ENCODE measurements around the gene PRKCSH. TPM values are rescaled to one million over a fixed set of nuclear protein-coding genes. Genes with fewer than 3 reads are reported as not detected.

Gene PRKCSH
- total and polyA plus RNA-seq, 7 experiments from 2014 or later: 30.6 to 332 (median 279) TPM

DNA sequence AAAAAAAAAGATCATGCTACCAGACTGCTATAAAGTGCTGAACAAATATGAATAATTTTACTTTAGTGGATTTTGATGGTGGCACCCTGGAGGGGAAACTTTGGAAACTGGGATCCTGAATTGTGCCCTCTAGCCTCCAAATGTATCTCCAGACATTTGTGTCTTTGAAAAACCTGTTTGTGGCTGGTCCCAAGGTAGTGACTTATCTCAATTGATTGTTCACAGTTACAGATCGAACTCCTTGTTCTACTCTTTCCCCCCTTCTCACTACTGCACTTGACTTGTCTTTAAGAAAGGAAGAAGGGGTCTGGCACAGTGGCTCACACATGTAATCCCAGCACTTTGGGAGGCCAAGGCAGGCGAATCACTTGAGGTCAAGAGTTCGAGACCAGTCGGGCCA is 26.8 kb upstream of the PRKCSH start:
- Mint-ChIP-seq H3K4me3 (no peak overlapping the region), H3K9me3 (no peaks in the 10 kb centered on the region)
- ATAC-seq: no peak

DNA sequence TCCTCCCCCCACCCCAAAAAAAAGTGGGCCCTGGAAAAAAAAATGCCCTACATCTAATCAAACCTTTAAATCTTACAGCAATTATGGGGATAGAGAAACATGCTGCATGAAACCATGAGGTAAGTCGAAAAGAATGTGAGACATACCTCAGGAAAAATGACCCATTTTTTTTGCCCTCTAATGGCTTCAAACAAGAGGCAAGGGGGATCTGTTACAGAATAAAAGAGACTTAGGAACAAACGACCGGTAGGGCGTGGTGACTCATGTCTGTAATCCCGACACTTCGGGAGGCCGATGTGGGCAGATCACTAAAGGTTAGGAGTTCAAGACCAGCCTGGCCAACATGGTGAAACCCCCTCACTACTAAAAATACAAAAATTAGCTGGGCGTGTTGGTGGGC is 24.8 kb upstream of the PRKCSH start:
- H3K4me3 ChIP-seq (ENCODE audit: low read length): no peak overlapping the region
- CTCF ChIA-PET: no interaction called here
- POLR2A ChIA-PET: no interaction called here
- intact Hi-C loops (cut with micrococcal nuclease): no loop called here
- Mint-ChIP-seq H3K4me1 (peaks cover 0 to 5% (median 0%) of the 10 kb centered on the region in 7 donors), H3K4me3 (no peak overlapping the region), H3K27ac (no peak overlapping the region), H3K27me3 (peaks cover 4 to 23% (median 11%) of the 10 kb centered on the region in 5 donors), H3K36me3 (no peaks in the 10 kb centered on the region), H3K9me3 (peaks cover 0 to 2% (median 0%) of the 10 kb centered on the region in 11 donors)
- H3K27me3 ChIP-seq (ENCODE audit: control insufficient read depth in 2 of 2, insufficient read depth in 2 of 2, low read length in 2 of 2): no peaks in the 10 kb centered on the region
- no peaks in the 10 kb centered on the region for H3K36me3 ChIP-seq (ENCODE audit: control insufficient read depth in 2 of 3, insufficient read depth in 3 of 3, low read length in 3 of 3)
- ATAC-seq (no peak), DNase-seq (no peak)
- H3K4me1 ChIP-seq (ENCODE audit: control insufficient read depth in 2 of 2, insufficient read depth in 2 of 2, low read length in 2 of 2): no peaks in the 10 kb centered on the region
- H3K27ac ChIP-seq (ENCODE audit: low read depth, low read length): no peak overlapping the region
- H3K9me3 ChIP-seq (ENCODE audit: control insufficient read depth in 2 of 3, low read length in 3 of 3): no peaks in the 10 kb centered on the region

More for the DNA sequence above, 26.8 kb upstream of the PRKCSH start:
- Histone ChIP-seq H3K36me3 (ENCODE audit: control insufficient read depth in 2 of 3, insufficient read depth in 3 of 3, low read length in 3 of 3) (no peaks in the 10 kb centered on the region), H3K9me3 (ENCODE audit: control insufficient read depth in 2 of 3, low read length in 3 of 3) (no peaks in the 10 kb centered on the region), H3K27ac (ENCODE audit: low read depth, low read length) (no peak overlapping the region), H3K4me3 (ENCODE audit: low read length) (no peak overlapping the region), H3K27me3 (ENCODE audit: control insufficient read depth in 2 of 2, insufficient read depth in 2 of 2, low read length in 2 of 2) (no peaks in the 10 kb centered on the region), H3K4me1 (ENCODE audit: control insufficient read depth in 2 of 2, insufficient read depth in 2 of 2, low read length in 2 of 2) (no peaks in the 10 kb centered on the region)
- ChIA-PET POLR2A (no interaction called here), CTCF (no interaction called here)
- H3K36me3 Mint-ChIP-seq: no peaks in the 10 kb centered on the region
- H3K27me3 Mint-ChIP-seq: peaks cover 4 to 23% (median 11%) of the 10 kb centered on the region in 5 donors
- no peak for DNase-seq
- no peak overlapping the region for H3K27ac Mint-ChIP-seq
- H3K4me1 Mint-ChIP-seq: peaks cover 0 to 5% (median 0%) of the 10 kb centered on the region in 7 donors
- intact Hi-C loops (cut with micrococcal nuclease): no loop called here

DNA sequence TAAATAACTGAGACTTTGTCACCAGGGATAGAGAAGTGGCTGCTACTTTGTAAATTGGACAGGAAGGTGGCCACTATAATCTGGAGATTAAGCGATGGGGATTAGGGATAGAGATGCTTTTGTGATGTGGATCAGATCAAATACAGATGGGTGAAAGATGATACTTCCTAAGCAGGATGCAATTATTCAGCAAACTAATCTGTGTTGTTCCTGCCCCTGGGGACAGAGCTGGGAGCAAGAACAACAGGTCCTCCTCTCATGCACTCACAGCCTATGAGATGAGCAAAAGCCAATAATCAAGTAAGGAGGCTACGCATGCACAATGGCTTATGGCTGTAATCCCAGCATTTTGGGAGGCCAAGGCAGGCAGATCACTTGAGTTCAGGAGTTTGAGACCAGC is 20.9 kb upstream of the PRKCSH start:
- Histone ChIP-seq H3K36me3 (ENCODE audit: control insufficient read depth in 2 of 3, insufficient read depth in 3 of 3, low read length in 3 of 3) (no peaks in the 10 kb centered on the region), H3K9me3 (ENCODE audit: control insufficient read depth in 2 of 3, low read length in 3 of 3) (no peaks in the 10 kb centered on the region), H3K27ac (ENCODE audit: low read depth, low read length) (no peak overlapping the region), H3K4me1 (ENCODE audit: control insufficient read depth in 2 of 2, insufficient read depth in 2 of 2, low read length in 2 of 2) (no peaks in the 10 kb centered on the region), H3K27me3 (ENCODE audit: control insufficient read depth in 2 of 2, insufficient read depth in 2 of 2, low read length in 2 of 2) (peaks cover 0 to 3% of the 10 kb centered on the region in 2 donors), H3K4me3 (ENCODE audit: low read length) (no peak overlapping the region)
- peaks cover 0 to 2% (median 0%) of the 10 kb centered on the region in 11 donors for H3K9me3 Mint-ChIP-seq
- peaks cover 5 to 48% (median 18%) of the 10 kb centered on the region in 5 donors for H3K27me3 Mint-ChIP-seq
- POLR2A ChIA-PET: no interaction called here
- ATAC-seq: no peak
- CTCF ChIA-PET: no interaction called here
- intact Hi-C loops (cut with micrococcal nuclease): no loop called here
- H3K27ac Mint-ChIP-seq: peak overlapping the region in 1 of 9 donors; percentile 3
- peaks cover 0 to 7% (median 4%) of the 10 kb centered on the region in 7 donors for H3K4me1 Mint-ChIP-seq
- DNase-seq: no peak
- no peaks in the 10 kb centered on the region for H3K36me3 Mint-ChIP-seq
- no peak overlapping the region for H3K4me3 Mint-ChIP-seq

DNA sequence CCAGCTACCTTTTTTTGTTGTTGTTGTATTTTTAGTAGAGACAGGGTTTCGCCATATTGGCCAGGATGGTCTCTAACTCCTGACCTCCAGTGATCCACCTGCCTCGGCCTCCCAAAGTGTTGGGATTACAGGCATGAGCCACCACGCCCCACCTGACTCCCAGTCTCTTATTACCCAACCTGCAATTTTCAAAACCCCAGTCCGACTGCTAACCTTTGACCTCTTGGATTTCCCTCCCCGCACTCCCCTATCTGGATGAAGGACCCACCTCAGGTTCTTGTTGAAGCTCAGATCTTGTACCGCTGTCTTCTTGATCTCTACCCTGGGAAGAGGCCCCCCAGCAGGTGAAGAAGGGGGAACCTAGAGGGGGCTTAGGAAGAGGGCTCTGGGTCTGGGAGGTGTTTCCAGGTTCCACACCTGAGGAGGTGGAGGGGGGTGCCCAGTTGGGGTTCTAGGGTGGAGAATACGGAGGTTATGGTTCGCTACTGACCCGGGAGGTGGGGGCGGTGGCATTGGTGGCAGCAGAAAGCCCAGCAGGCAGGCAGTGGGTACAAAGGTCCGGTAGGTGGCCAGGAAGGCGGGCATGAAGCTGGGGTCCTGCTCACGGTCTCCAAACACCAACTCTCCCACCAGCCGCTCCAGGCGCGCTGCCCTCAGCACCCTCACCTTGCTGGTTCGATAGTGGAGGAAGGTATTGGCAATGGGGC is 18.9 kb upstream of the PRKCSH start:
- CTCF ChIA-PET: no interaction called here
- ATAC-seq: no peak
- Histone ChIP-seq H3K27ac (ENCODE audit: low read depth, low read length) (no peak overlapping the region), H3K4me1 (ENCODE audit: control insufficient read depth in 2 of 2, insufficient read depth in 2 of 2, low read length in 2 of 2) (peaks cover 0 to 14% of the 10 kb centered on the region in 2 donors), H3K4me3 (ENCODE audit: low read length) (no peak overlapping the region), H3K27me3 (ENCODE audit: control insufficient read depth in 2 of 2, insufficient read depth in 2 of 2, low read length in 2 of 2) (peaks cover 0 to 18% of the 10 kb centered on the region in 2 donors), H3K36me3 (ENCODE audit: control insufficient read depth in 2 of 3, insufficient read depth in 3 of 3, low read length in 3 of 3) (no peaks in the 10 kb centered on the region), H3K9me3 (ENCODE audit: control insufficient read depth in 2 of 3, low read length in 3 of 3) (no peaks in the 10 kb centered on the region)
- peaks cover 9 to 22% (median 12%) of the 10 kb centered on the region in 7 donors for H3K4me1 Mint-ChIP-seq
- POLR2A ChIA-PET: no interaction called here
- no peak overlapping the region for H3K27ac Mint-ChIP-seq
- peaks cover 0 to 2% (median 0%) of the 10 kb centered on the region in 11 donors for H3K9me3 Mint-ChIP-seq
- DNase-seq: no peak
- no peaks in the 10 kb centered on the region for H3K36me3 Mint-ChIP-seq
- intact Hi-C loops (cut with micrococcal nuclease): no loop called here
- H3K4me3 Mint-ChIP-seq: peak overlapping the region in 1 of 10 donors; percentile 23
- H3K27me3 Mint-ChIP-seq: peaks cover 15 to 63% (median 36%) of the 10 kb centered on the region in 5 donors

DNA sequence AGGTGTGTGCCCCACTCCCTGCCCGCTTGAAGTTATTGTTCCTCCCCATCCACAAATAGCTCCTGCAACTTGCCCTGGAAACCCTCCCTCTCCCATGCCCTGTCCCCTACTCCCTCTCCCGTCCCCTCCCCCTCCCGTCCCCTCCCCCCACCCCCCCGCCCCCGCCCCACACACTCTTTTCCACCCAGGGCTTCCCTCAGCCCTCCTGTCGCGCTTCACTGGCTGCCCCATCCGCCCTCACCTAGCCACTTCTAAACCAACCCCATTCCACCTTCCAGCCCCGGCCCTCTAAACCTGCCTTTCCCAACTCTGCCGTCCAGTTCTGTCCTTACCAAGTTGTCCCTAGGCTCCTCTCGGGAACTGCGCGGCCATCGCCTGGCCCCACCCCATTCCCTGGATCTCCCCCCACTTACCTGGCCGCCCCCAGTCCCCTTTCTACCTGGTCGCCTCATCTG is 17.3 kb upstream of the PRKCSH start:
- Histone ChIP-seq H3K9me3 (ENCODE audit: control insufficient read depth in 2 of 3, low read length in 3 of 3) (no peaks in the 10 kb centered on the region), H3K36me3 (ENCODE audit: control insufficient read depth in 2 of 3, insufficient read depth in 3 of 3, low read length in 3 of 3) (no peaks in the 10 kb centered on the region), H3K27me3 (ENCODE audit: control insufficient read depth in 2 of 2, insufficient read depth in 2 of 2, low read length in 2 of 2) (peaks cover 6 to 27% of the 10 kb centered on the region in 2 donors), H3K4me3 (ENCODE audit: low read length) (no peak overlapping the region), H3K4me1 (ENCODE audit: control insufficient read depth in 2 of 2, insufficient read depth in 2 of 2, low read length in 2 of 2) (peaks cover 10 to 31% of the 10 kb centered on the region in 2 donors), H3K27ac (ENCODE audit: low read depth, low read length) (no peak overlapping the region)
- Mint-ChIP-seq H3K4me3 (peak overlapping the region in 4 of 10 donors; percentile 12 to 66 (median 23)), H3K36me3 (no peaks in the 10 kb centered on the region), H3K9me3 (peaks cover 0 to 2% (median 0%) of the 10 kb centered on the region in 11 donors), H3K27me3 (peaks cover 25 to 75% (median 42%) of the 10 kb centered on the region in 5 donors), H3K4me1 (peaks cover 21 to 36% (median 24%) of the 10 kb centered on the region in 7 donors), H3K27ac (no peak overlapping the region)
- DNase-seq (no peak), ATAC-seq (no peak)
- ChIA-PET POLR2A (interaction anchor here (0.5 kb wide), 1 partner anchor 97 kb away, joined by 3 read pairs; no protein-coding TSS in a partner anchor), CTCF (interaction anchor here (1.5 kb wide), 1 partner anchor 37 kb away, joined by 5 read pairs; no protein-coding TSS in a partner anchor)
- intact Hi-C loops (cut with micrococcal nuclease): no loop called here

DNA sequence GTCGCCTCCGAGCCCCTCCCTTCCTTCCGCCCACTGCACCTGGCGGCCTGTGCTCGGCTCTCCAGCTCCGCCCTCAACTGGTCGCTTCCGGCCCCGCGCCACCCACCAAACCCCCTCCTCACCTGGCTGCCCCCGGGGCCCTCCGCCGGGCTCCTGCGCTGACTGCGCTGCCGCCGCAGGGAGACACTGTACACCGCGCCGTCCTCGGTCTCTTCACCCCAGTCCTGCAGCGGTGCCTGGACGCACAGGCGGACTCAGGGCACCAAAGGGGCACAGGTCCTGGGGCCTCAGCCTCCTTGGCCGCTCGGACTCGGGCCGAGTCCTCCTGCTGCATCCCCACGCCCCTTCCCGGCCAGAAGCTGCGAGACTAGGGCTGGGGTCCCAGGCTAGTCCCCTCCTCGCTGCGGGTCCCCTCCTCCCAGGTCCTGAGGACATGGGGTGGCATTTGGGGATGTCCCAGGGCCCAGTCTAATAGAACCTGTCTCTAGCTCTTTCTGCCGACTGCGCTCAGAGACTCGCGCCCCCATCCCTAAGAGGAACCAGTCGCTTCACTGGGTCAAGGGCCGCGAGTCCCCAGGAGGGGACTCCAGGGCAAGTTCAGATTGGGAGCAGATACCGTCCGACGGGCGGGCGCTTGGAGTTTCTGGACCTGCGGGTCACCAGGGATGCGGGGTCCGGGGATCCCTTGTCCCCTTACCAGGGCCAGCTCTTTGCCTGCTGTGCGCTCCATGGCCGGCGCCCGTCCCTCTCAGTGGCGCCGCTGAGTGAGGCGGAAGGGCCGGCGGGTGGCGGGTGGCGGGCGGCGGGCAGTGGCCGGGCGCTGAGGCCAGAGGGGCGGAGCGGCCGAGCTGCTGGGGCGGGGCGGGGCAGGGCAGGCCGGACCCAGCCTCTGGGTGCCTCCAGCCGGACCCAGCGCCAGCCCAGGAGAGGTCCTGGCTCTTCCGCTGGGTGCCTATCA is 16.6 kb upstream of the PRKCSH start, which contains the start of gene RGL3:
TSS of gene RGL3 (minus strand) at position 766 of the 958 bp plus-strand sequence. CDS start at position 730, 36 bp downstream.
- intact Hi-C loops (cut with micrococcal nuclease): no loop called here
- no peak within 1 kb of the TSS for H3K4me3 ChIP-seq (ENCODE audit: low read length)
- no peak for ATAC-seq

More for the DNA sequence above, 16.6 kb upstream of the PRKCSH start, which contains the start of gene RGL3:
- no peaks in the 10 kb centered on the region for H3K9me3 ChIP-seq (ENCODE audit: control insufficient read depth in 2 of 3, low read length in 3 of 3)
- peaks cover 0 to 5% (median 0%) of the 10 kb centered on the region in 11 donors for H3K9me3 Mint-ChIP-seq
- no peak for DNase-seq
- H3K27ac ChIP-seq (ENCODE audit: low read depth, low read length): no peak within 1 kb of the TSS
- peaks cover 27 to 43% (median 30%) of the 10 kb centered on the region in 7 donors for H3K4me1 Mint-ChIP-seq
- no peaks in the 10 kb centered on the region for H3K36me3 ChIP-seq (ENCODE audit: control insufficient read depth in 2 of 3, insufficient read depth in 3 of 3, low read length in 3 of 3)
- ChIA-PET CTCF (interaction anchor here (1.1 to 1.5 kb wide), 2 partner anchors 37 to 44 kb away, joined by 3 to 5 read pairs; partner anchors contain the start of gene SWSAP1), POLR2A (interaction anchor here (0.5 to 0.6 kb wide), 2 partner anchors 15 to 96 kb away, joined by 3 read pairs; no protein-coding TSS in a partner anchor)
- H3K4me1 ChIP-seq (ENCODE audit: control insufficient read depth in 2 of 2, insufficient read depth in 2 of 2, low read length in 2 of 2): peaks cover 14 to 38% of the 10 kb centered on the region in 2 donors
- H3K36me3 Mint-ChIP-seq: no peaks in the 10 kb centered on the region
- peak within 1 kb of the TSS in 8 of 10 donors; percentile 15 to 81 (median 54) for H3K4me3 Mint-ChIP-seq
- peaks cover 32 to 82% (median 49%) of the 10 kb centered on the region in 5 donors for H3K27me3 Mint-ChIP-seq
- H3K27me3 ChIP-seq (ENCODE audit: control insufficient read depth in 2 of 2, insufficient read depth in 2 of 2, low read length in 2 of 2): peaks cover 8 to 32% of the 10 kb centered on the region in 2 donors
- no peak within 1 kb of the TSS for H3K27ac Mint-ChIP-seq
